HUES6 (cell line): ENCODE results near the gene TMIGD1.
"Not testable (repeated sequence)": the region's sequence is repeated elsewhere in the genome, so short reads cannot be mapped to it uniquely, and the experiment has no call there.

Source experiments
- H3K27ac ChIP-seq: 2 replicates; pipeline ENCODE4 v1.7.0; 2013; ENCODE audit warnings: low read depth, mild to moderate bottlenecking, low read length, inconsistent platforms
- H3K27me3 ChIP-seq: 2 replicates; pipeline ENCODE4 v1.6.1; 2013; ENCODE audit warnings: low read length; ENCODE audit not compliant: control insufficient read depth, insufficient read depth
- H3K36me3 ChIP-seq: 2 replicates; pipeline ENCODE4 v1.6.1; 2013; ENCODE audit warnings: low read length; ENCODE audit not compliant: control insufficient read depth, insufficient read depth
- H3K4me1 ChIP-seq: 2 replicates; pipeline ENCODE4 v1.6.1; 2013; ENCODE audit warnings: low read length; ENCODE audit not compliant: control insufficient read depth, insufficient read depth
- H3K4me3 ChIP-seq: 2 replicates; pipeline ENCODE4 v1.5.1; 2013; ENCODE audit warnings: low read depth, low read length
- H3K9ac ChIP-seq: one replicate; pipeline ENCODE4 v1.6.1; 2013; ENCODE audit warnings: mild to moderate bottlenecking, low read length
- H3K9me3 ChIP-seq: 2 replicates; pipeline ENCODE4 v1.6.1; 2013; ENCODE audit warnings: low read depth, low read length; ENCODE audit not compliant: control insufficient read depth, insufficient read depth

The TMIGD1 gene

GRCh38 chr17:30357476-30357875 is 23.6 kb upstream of the TMIGD1 start:
- no peaks in the 10 kb centered on the region for H3K27me3 ChIP-seq
- H3K36me3 ChIP-seq: no peaks in the 10 kb centered on the region
- no peak overlapping the region for H3K27ac ChIP-seq
- H3K9me3 ChIP-seq: peaks cover 7% of the 10 kb centered on the region; the same call in 1 of the 2 replicates
- H3K4me1 ChIP-seq: peaks cover 7% of the 10 kb centered on the region; the same call in 1 of the 2 replicates
- no peak overlapping the region for H3K4me3 ChIP-seq
- no peak overlapping the region for H3K9ac ChIP-seq

GRCh38 chr17:30354701-30355100 is 20.8 kb upstream of the TMIGD1 start:
- Histone ChIP-seq H3K27ac (no peak overlapping the region), H3K4me3 (no peak overlapping the region), H3K4me1 (peaks cover 7% of the 10 kb centered on the region; the same call in 1 of the 2 replicates), H3K9ac (no peak overlapping the region), H3K9me3 (no peaks in the 10 kb centered on the region), H3K27me3 (no peaks in the 10 kb centered on the region), H3K36me3 (no peaks in the 10 kb centered on the region)

- peaks cover 7% of the 10 kb centered on the region; the same call in 1 of the 2 replicates for H3K4me1 ChIP-seq
- H3K9ac ChIP-seq: no peak overlapping the region
Observed at GRCh38 chr17:30352240-30352814, 18.5 kb upstream of the TMIGD1 start.

GRCh38 chr17:30351735-30352134 is 17.9 kb upstream of the TMIGD1 start:
- Histone ChIP-seq H3K4me1 (peaks cover 7% of the 10 kb centered on the region; the same call in 1 of the 2 replicates), H3K9ac (no peak overlapping the region), H3K4me3 (no peak overlapping the region), H3K9me3 (no peaks in the 10 kb centered on the region), H3K36me3 (no peaks in the 10 kb centered on the region), H3K27me3 (no peaks in the 10 kb centered on the region), H3K27ac (no peak overlapping the region)

More at GRCh38 chr17:30352240-30352814, 18.5 kb upstream of the TMIGD1 start:
- no peaks in the 10 kb centered on the region for H3K27me3 ChIP-seq
- H3K9me3 ChIP-seq: no peaks in the 10 kb centered on the region
- no peaks in the 10 kb centered on the region for H3K36me3 ChIP-seq
- H3K4me3 ChIP-seq: no peak overlapping the region
- H3K27ac ChIP-seq: no peak overlapping the region

GRCh38 chr17:30351263-30351662 is 17.4 kb upstream of the TMIGD1 start:
- not testable (repeated sequence) for H3K9ac ChIP-seq, H3K36me3 ChIP-seq, H3K4me3 ChIP-seq, H3K27me3 ChIP-seq, H3K9me3 ChIP-seq, H3K27ac ChIP-seq, H3K4me1 ChIP-seq

GRCh38 chr17:30349252-30349651 is 15.4 kb upstream of the TMIGD1 start:
- no peaks in the 10 kb centered on the region for H3K27me3 ChIP-seq
- H3K9me3 ChIP-seq: no peaks in the 10 kb centered on the region
- H3K4me1 ChIP-seq: 0 out of 2 replicates have a peak, but pooled peaks cover 6% of the 10 kb centered on the region
- H3K27ac ChIP-seq: no peak overlapping the region
- H3K36me3 ChIP-seq: no peaks in the 10 kb centered on the region
- H3K9ac ChIP-seq: no peak overlapping the region
- H3K4me3 ChIP-seq: no peak overlapping the region

GRCh38 chr17:30347488-30347887 is 13.6 kb upstream of the TMIGD1 start:
- Histone ChIP-seq H3K9me3 (no peaks in the 10 kb centered on the region), H3K27me3 (no peaks in the 10 kb centered on the region), H3K9ac (no peak overlapping the region), H3K4me1 (0 out of 2 replicates have a peak, but pooled peaks cover 8% of the 10 kb centered on the region), H3K4me3 (no peak overlapping the region), H3K36me3 (no peaks in the 10 kb centered on the region), H3K27ac (no peak overlapping the region)

GRCh38 chr17:30346221-30346795 is 12.5 kb upstream of the TMIGD1 start:
- no peak overlapping the region for H3K4me3 ChIP-seq
- no peak overlapping the region for H3K9ac ChIP-seq
- no peaks in the 10 kb centered on the region for H3K36me3 ChIP-seq
- H3K27ac ChIP-seq: no peak overlapping the region
- no peaks in the 10 kb centered on the region for H3K27me3 ChIP-seq
- H3K9me3 ChIP-seq: no peaks in the 10 kb centered on the region
- H3K4me1 ChIP-seq: 0 out of 2 replicates have a peak, but pooled peaks cover 8% of the 10 kb centered on the region

GRCh38 chr17:30345527-30346075 is 11.7 kb upstream of the TMIGD1 start:
- peaks cover 11% of the 10 kb centered on the region; the same call in 1 of the 2 replicates for H3K4me1 ChIP-seq
- no peak overlapping the region for H3K4me3 ChIP-seq
- H3K9ac ChIP-seq: no peak overlapping the region
- H3K36me3 ChIP-seq: no peaks in the 10 kb centered on the region
- H3K27ac ChIP-seq: no peak overlapping the region
- H3K27me3 ChIP-seq: no peaks in the 10 kb centered on the region
- no peaks in the 10 kb centered on the region for H3K9me3 ChIP-seq

GRCh38 chr17:30345089-30345433 is 11.2 kb upstream of the TMIGD1 start:
- Histone ChIP-seq H3K4me1 (peaks cover 15% of the 10 kb centered on the region; the same call in 1 of the 2 replicates), H3K9me3 (no peaks in the 10 kb centered on the region), H3K27me3 (no peaks in the 10 kb centered on the region), H3K36me3 (no peaks in the 10 kb centered on the region), H3K4me3 (no peak overlapping the region), H3K27ac (no peak overlapping the region), H3K9ac (no peak overlapping the region)

GRCh38 chr17:30344283-30345088 is 10.6 kb upstream of the TMIGD1 start:
- Histone ChIP-seq H3K4me3 (no peak overlapping the region), H3K27ac (no peak overlapping the region), H3K27me3 (no peaks in the 10 kb centered on the region), H3K36me3 (no peaks in the 10 kb centered on the region), H3K9me3 (no peaks in the 10 kb centered on the region), H3K4me1 (peaks cover 18% of the 10 kb centered on the region; the same call in 1 of the 2 replicates), H3K9ac (no peak overlapping the region)
